Measurements from ENCODE around the gene TTLL6. TPM values are rescaled to one million over a fixed set of nuclear protein-coding genes. Genes with fewer than 3 reads are reported as not detected.

TTLL6 gene
- total and polyA plus RNA-seq, 2 of the 8 experiments (the other 6 are each of a cell fraction or from before 2014, with no cell fraction given), result 2.6 to 4.3 TPM

GRCh38 chr17:48804936-48805411, 12.1 kb downstream of the TTLL6 start (continued):
- TF ChIP-seq RFX5 (IDR thresholded peaks at IDR 0.05; ENCODE audit: borderline replicate concordance, low read depth, low read length), result no peak
- TF ChIP-seq, protein P1, sequence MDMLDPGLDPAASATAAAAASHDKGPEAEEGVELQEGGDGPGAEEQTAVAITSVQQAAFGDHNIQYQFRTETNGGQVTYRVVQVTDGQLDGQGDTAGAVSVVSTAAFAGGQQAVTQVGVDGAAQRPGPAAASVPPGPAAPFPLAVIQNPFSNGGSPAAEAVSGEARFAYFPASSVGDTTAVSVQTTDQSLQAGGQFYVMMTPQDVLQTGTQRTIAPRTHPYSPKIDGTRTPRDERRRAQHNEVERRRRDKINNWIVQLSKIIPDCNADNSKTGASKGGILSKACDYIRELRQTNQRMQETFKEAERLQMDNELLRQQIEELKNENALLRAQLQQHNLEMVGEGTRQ (IDR thresholded peaks at IDR 0.05; ENCODE audit: low read length), result no peak
- no peak for TF ChIP-seq ZNF274 (IDR thresholded peaks at IDR 0.05; ENCODE audit: borderline replicate concordance, extremely low read depth, low read length)
- no peak for TF ChIP-seq EGR1 (IDR thresholded peaks at IDR 0.05; ENCODE audit: borderline replicate concordance, low read depth, low read length)
- TF ChIP-seq GTF2F1 (IDR thresholded peaks at IDR 0.05; ENCODE audit: borderline replicate concordance, low read depth, low read length), result no peak
- no peak for TF ChIP-seq PHF8 (conservative IDR thresholded peaks at IDR 0.05; ENCODE audit: low read depth, low read length)
- TF ChIP-seq, protein P2, sequence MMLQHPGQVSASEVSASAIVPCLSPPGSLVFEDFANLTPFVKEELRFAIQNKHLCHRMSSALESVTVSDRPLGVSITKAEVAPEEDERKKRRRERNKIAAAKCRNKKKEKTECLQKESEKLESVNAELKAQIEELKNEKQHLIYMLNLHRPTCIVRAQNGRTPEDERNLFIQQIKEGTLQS (IDR thresholded peaks at IDR 0.05; ENCODE audit: insufficient read depth, low read depth, low read length), result 0 out of 2 replicates have a peak, but pooled peaks have one; percentile 13
- no peak for TF ChIP-seq SAP30 (IDR thresholded peaks at IDR 0.05; ENCODE audit: insufficient read depth, insufficient replicate concordance, low read length)
- TF ChIP-seq RXRA (IDR thresholded peaks at IDR 0.05; ENCODE audit: insufficient read depth, low read depth, low read length), result no peak
- TF ChIP-seq SIRT6 (IDR thresholded peaks at IDR 0.05; ENCODE audit: low read length), result no peak
- TF ChIP-seq CHD1 (IDR thresholded peaks at IDR 0.05; ENCODE audit: low read depth, low read length), result no peak
- no peak for TF ChIP-seq KDM4A (IDR thresholded peaks at IDR 0.05; ENCODE audit: low read depth, low read length, severe bottlenecking)
- TF ChIP-seq TAF7 (optimal IDR thresholded peaks at IDR 0.05; ENCODE audit: borderline replicate concordance, low read depth, low read length), result no peak
